ENCODE data around the gene ZNF845.
"Not testable (repeated sequence)": the region's sequence is repeated elsewhere in the genome, so short reads cannot be mapped to it uniquely, and the experiment has no call there.

ZNF845 gene

DNA sequence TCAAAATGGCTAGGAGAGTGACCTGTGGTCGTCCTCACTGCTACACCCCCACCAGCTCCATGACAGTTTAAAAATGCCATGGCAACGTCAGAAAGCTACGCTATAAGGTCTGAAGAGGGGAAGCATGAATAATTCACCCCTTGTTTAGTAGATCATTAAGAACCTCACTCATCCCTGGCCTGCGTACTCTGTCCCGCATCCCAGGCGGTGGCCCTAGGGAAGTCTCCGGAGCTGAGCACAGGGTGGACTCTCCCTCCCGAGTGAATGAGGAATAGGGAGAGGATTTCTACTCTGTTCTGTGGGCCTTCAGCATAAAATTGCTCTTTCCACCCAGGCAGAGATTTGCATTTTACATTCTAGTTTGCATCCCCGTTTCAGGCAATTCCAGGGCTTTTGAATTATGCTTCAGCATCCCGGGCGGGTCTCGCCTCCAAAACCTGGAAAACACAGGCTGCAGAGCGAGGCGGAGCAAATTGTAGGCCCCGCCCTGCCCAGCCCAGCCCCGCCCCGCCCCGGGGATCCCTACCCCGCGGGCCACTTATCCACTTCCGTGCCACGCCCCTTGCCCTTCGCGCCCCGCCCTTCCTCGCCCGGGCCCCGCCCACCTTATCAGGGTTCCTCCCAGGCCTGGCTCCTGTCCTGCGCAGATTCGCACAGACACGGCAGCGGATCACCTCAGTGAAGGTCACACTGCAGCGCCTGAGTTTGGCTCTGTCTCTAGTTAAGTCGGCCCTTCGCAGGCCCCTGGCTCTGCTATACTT is 24.5 kb downstream of the ZNF845 start:
- no peak overlapping the region for H3K27ac ChIP-seq (ENCODE audit: low read depth, low read length)
- no peak for TF ChIP-seq EZH2phosphoT487 (conservative IDR thresholded peaks at IDR 0.05; ENCODE audit: low read length)
- TF ChIP-seq, protein P1, sequence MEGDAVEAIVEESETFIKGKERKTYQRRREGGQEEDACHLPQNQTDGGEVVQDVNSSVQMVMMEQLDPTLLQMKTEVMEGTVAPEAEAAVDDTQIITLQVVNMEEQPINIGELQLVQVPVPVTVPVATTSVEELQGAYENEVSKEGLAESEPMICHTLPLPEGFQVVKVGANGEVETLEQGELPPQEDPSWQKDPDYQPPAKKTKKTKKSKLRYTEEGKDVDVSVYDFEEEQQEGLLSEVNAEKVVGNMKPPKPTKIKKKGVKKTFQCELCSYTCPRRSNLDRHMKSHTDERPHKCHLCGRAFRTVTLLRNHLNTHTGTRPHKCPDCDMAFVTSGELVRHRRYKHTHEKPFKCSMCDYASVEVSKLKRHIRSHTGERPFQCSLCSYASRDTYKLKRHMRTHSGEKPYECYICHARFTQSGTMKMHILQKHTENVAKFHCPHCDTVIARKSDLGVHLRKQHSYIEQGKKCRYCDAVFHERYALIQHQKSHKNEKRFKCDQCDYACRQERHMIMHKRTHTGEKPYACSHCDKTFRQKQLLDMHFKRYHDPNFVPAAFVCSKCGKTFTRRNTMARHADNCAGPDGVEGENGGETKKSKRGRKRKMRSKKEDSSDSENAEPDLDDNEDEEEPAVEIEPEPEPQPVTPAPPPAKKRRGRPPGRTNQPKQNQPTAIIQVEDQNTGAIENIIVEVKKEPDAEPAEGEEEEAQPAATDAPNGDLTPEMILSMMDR (IDR thresholded peaks at IDR 0.05; ENCODE audit: insufficient read depth, low read length, poor library complexity, severe bottlenecking) = no peak
- no peaks in the 10 kb centered on the region for H4K20me1 ChIP-seq (ENCODE audit: low read depth, low read length)
- H3K79me2 ChIP-seq (ENCODE audit: insufficient read depth, low read length) = no peaks in the 10 kb centered on the region
- no peak overlapping the region for H3K4me3 ChIP-seq (ENCODE audit: insufficient read depth, low read length, poor library complexity, severe bottlenecking)
- H3K9ac ChIP-seq (ENCODE audit: low read length) = no peak overlapping the region
- H3K36me3 ChIP-seq (ENCODE audit: low read length) = 0 out of 2 replicates have a peak, but pooled peaks cover 7% of the 10 kb centered on the region
- H3F3A ChIP-seq (ENCODE audit: insufficient read depth) = no peaks in the 10 kb centered on the region
- H2AFZ ChIP-seq (ENCODE audit: low read depth, low read length, severe bottlenecking) = no peak overlapping the region
- peaks cover 30% of the 10 kb centered on the region; the same call in 1 of the 2 replicates for H3K9me3 ChIP-seq (ENCODE audit: insufficient read depth, low read length)
- H3K27me3 ChIP-seq (ENCODE audit: low read length) = no peaks in the 10 kb centered on the region
- no peaks in the 10 kb centered on the region for H3K9me2 ChIP-seq (replicated peaks; ENCODE audit: insufficient read depth, low read length)
- H3K4me2 ChIP-seq (ENCODE audit: low read depth, low read length, poor library complexity, severe bottlenecking) = no peak overlapping the region

DNA sequence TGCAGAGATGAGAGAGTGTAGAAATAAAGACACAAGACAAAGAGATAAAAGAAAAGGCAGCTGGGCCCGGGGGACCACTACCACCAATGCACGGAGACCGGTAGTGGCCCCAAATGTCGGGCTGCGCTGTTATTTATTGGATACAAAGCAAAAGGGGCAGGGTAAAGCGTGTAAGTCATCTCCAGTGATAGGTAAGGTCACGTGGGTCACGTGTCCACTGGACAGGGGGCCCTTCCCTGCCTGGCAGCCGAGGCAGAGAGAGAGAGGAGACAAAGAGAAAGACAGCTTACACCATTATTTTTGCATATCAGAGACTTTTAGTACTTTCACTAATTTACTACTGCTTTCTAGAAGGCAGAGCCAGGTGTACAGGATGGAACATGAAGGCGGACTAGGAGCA is 26.5 kb downstream of the ZNF845 start:
- not testable (repeated sequence) for H3K9me2 ChIP-seq (replicated peaks; ENCODE audit: insufficient read depth, low read length); H3F3A ChIP-seq (ENCODE audit: insufficient read depth); H3K27me3 ChIP-seq (ENCODE audit: low read length); H4K20me1 ChIP-seq (ENCODE audit: low read depth, low read length); H2AFZ ChIP-seq (ENCODE audit: low read depth, low read length, severe bottlenecking); H3K36me3 ChIP-seq (ENCODE audit: low read length); H3K9ac ChIP-seq (ENCODE audit: low read length); H3K4me2 ChIP-seq (ENCODE audit: low read depth, low read length, poor library complexity, severe bottlenecking); H3K79me2 ChIP-seq (ENCODE audit: insufficient read depth, low read length); H3K4me3 ChIP-seq (ENCODE audit: insufficient read depth, low read length, poor library complexity, severe bottlenecking); H3K27ac ChIP-seq (ENCODE audit: low read depth, low read length)
- H3K9me3 ChIP-seq (ENCODE audit: insufficient read depth, low read length) = peaks cover 11% of the 10 kb centered on the region; the same call in 1 of the 2 replicates

DNA sequence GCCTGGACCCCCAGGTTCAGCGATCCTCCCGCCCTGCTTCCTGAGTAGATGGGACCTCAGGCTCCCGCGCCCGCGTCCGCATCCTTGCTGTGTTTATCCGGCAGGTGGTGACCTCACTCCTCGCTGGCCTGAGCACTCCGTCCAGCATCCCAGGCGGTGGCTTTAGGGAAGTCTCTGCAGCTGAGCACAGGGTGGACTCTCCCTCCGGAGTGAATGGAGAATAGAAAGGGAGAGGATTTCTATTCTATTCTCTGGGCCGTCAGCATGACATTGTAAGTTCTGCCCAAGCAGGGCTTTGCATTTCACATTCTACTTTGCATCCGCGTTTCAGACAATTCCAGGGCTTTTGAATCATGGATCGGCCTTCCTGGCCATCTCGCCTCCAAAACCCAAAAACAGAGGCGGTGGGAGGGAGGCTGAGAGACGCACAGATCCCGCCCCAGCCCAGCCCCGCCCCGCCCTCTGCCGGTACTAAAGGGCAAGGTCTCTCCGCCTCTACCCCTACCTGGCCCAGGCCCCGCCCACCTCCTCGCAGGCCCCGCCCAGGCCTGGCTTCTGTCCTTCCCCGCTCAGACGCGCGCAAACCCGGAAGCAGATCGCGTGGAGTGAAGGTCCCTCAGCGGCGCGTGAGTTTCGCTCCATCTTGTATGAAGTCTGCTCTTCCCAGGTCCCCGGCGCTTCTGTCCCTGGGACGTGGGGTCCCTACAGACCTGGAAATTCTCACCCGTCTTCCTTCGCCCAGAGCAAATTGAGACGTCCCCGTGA is 31.8 kb downstream of the ZNF845 start, which contains the start of gene ZNF525:
Gene ZNF525 (plus strand): TSS at position 572 of the 765 bp plus-strand sequence. CDS start 6,577 bp downstream, outside the sequence.
- Histone ChIP-seq H3K9me2 (replicated peaks; ENCODE audit: insufficient read depth, low read length) (no peaks in the 10 kb centered on the region), H3K9me3 (ENCODE audit: insufficient read depth, low read length) (no peaks in the 10 kb centered on the region), H3K4me2 (ENCODE audit: low read depth, low read length, poor library complexity, severe bottlenecking) (peak within 1 kb of the TSS; percentile 68), H3K79me2 (ENCODE audit: insufficient read depth, low read length) (peaks cover 43% of the 10 kb centered on the region), H3K4me3 (ENCODE audit: insufficient read depth, low read length, poor library complexity, severe bottlenecking) (peak within 1 kb of the TSS; percentile 91), H3K36me3 (ENCODE audit: low read length) (no peaks in the 10 kb centered on the region), H2AFZ (ENCODE audit: low read depth, low read length, severe bottlenecking) (peak within 1 kb of the TSS; percentile 95), H4K20me1 (ENCODE audit: low read depth, low read length) (no peaks in the 10 kb centered on the region), H3K27ac (ENCODE audit: low read depth, low read length) (peak within 1 kb of the TSS; percentile 55), H3F3A (ENCODE audit: insufficient read depth) (no peaks in the 10 kb centered on the region), H3K27me3 (ENCODE audit: low read length) (no peaks in the 10 kb centered on the region), H3K9ac (ENCODE audit: low read length) (peak within 1 kb of the TSS; percentile 98)
- TF ChIP-seq, protein P1 (IDR thresholded peaks at IDR 0.05; ENCODE audit: insufficient read depth, low read length, poor library complexity, severe bottlenecking) = no peak
- TF ChIP-seq EZH2phosphoT487 (conservative IDR thresholded peaks at IDR 0.05; ENCODE audit: low read length) = no peak
